Stimulated activated CD8-positive, alpha-beta memory T cell treated with anti-CD3 and anti-CD28 coated beads, Interleukin-4, amount 100 ng/mL, for 1 hour (primary cell): ENCODE results near the gene TUBA3C.
"Not testable (repeated sequence)": the region's sequence is repeated elsewhere in the genome, so short reads cannot be mapped to it uniquely, and the experiment has no call there.

Experiments used
- DNase-seq, 2 donors: peaks; one replicate each; pipeline ENCODE4 v3.0.0-alpha.2; 2020; ENCODE audit warnings: low read depth in 2 of 2, low spot score in 1 of 2

Gene TUBA3C

GRCh38 chr13:19181621-19182485, at the start of gene TUBA3C:
TUBA3C (minus strand) TSS chr13:19181824; CDS start chr13:19181747, 77 bp downstream.
- DNase-seq = no peak

- not testable (repeated sequence) for DNase-seq
Observed at GRCh38 chr13:19207413-19207812, 25.8 kb upstream of the TUBA3C start.

- not testable (repeated sequence) for DNase-seq
Observed at GRCh38 chr13:19192622-19193021, 11.0 kb upstream of the TUBA3C start.

GRCh38 chr13:19189911-19190310, 8.3 kb upstream of the TUBA3C start:
- not testable (repeated sequence) for DNase-seq

GRCh38 chr13:19189368-19189767, 7.7 kb upstream of the TUBA3C start:
- DNase-seq = not testable (repeated sequence)

GRCh38 chr13:19185865-19186645, 4.4 kb upstream of the TUBA3C start:
- DNase-seq = no peak

- no peak for DNase-seq
Observed at GRCh38 chr13:19185086-19185864, 3.7 kb upstream of the TUBA3C start.

- DNase-seq = no peak
Observed at GRCh38 chr13:19184176-19184575, 2.6 kb upstream of the TUBA3C start.

- DNase-seq = no peak
Observed at GRCh38 chr13:19183676-19184075, 2.1 kb upstream of the TUBA3C start.

GRCh38 chr13:19182536-19182935, 912 bp upstream of the TUBA3C start:
- no peak for DNase-seq

GRCh38 chr13:19181021-19181620, 503 bp downstream of the TUBA3C start:
- DNase-seq = no peak

- DNase-seq = no peak
Observed at GRCh38 chr13:19179916-19180315, 1.7 kb downstream of the TUBA3C start.

- no peak for DNase-seq
Observed at GRCh38 chr13:19178901-19179593, 2.6 kb downstream of the TUBA3C start.

GRCh38 chr13:19176981-19177776, 4.4 kb downstream of the TUBA3C start:
- DNase-seq = not testable (repeated sequence)

- DNase-seq = no peak
Observed at GRCh38 chr13:19173752-19174151, 7.9 kb downstream of the TUBA3C start.

GRCh38 chr13:19172647-19173030, 9.0 kb downstream of the TUBA3C start:
- DNase-seq = no peak

- no peak for DNase-seq
Observed at GRCh38 chr13:19172007-19172646, 9.5 kb downstream of the TUBA3C start.

GRCh38 chr13:19171563-19171962, 10.1 kb downstream of the TUBA3C start:
- DNase-seq = no peak

GRCh38 chr13:19169991-19170390, 11.6 kb downstream of the TUBA3C start:
- DNase-seq = no peak
